WTC11 (cell line): ENCODE results near the gene RARB.

Experiments used
- CTCF ChIP-seq: fragments of 200-600 bp; IDR thresholded peaks from 2 replicates; pipeline ENCODE4 v1.8.0; 2022; ENCODE audit warnings: antibody characterized with exemption
- FOXK1 ChIP-seq: sonication (generic); formaldehyde crosslinking; IDR thresholded peaks from 2 replicates; pipeline ENCODE4 v1.8.0; 2022; ENCODE audit warnings: mild to moderate bottlenecking, moderate library complexity, missing genetic modification reagents
- TF ChIP-seq, protein P1 (sequence below): sonication (generic); formaldehyde crosslinking; IDR thresholded peaks from 2 replicates; pipeline ENCODE4 v1.8.1; 2022; ENCODE audit warnings: low read depth, missing genetic modification reagents, borderline replicate concordance

- TF ChIP-seq FOXK1 (CRISPR knock-in tag) (no peak), CTCF (no peak)
- TF ChIP-seq, protein P1, sequence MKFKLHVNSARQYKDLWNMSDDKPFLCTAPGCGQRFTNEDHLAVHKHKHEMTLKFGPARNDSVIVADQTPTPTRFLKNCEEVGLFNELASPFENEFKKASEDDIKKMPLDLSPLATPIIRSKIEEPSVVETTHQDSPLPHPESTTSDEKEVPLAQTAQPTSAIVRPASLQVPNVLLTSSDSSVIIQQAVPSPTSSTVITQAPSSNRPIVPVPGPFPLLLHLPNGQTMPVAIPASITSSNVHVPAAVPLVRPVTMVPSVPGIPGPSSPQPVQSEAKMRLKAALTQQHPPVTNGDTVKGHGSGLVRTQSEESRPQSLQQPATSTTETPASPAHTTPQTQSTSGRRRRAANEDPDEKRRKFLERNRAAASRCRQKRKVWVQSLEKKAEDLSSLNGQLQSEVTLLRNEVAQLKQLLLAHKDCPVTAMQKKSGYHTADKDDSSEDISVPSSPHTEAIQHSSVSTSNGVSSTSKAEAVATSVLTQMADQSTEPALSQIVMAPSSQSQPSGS = no peak
Observed at GRCh38 chr3:25456723-25457670, 28.9 kb downstream of the RARB start.
